ENCODE data around the gene MRPL12. TPM values are rescaled to one million over a fixed set of nuclear protein-coding genes. Genes with fewer than 3 reads are reported as not detected.
A peak's percentile ranks its signal among the peaks of the same experiment; 100 is the strongest.

MRPL12 gene
- total and polyA plus RNA-seq, 9 of the 15 experiments (the other 6 are each of a cell fraction or from before 2014, with no cell fraction given), result 0.94 to 338 (median 100) TPM

DNA sequence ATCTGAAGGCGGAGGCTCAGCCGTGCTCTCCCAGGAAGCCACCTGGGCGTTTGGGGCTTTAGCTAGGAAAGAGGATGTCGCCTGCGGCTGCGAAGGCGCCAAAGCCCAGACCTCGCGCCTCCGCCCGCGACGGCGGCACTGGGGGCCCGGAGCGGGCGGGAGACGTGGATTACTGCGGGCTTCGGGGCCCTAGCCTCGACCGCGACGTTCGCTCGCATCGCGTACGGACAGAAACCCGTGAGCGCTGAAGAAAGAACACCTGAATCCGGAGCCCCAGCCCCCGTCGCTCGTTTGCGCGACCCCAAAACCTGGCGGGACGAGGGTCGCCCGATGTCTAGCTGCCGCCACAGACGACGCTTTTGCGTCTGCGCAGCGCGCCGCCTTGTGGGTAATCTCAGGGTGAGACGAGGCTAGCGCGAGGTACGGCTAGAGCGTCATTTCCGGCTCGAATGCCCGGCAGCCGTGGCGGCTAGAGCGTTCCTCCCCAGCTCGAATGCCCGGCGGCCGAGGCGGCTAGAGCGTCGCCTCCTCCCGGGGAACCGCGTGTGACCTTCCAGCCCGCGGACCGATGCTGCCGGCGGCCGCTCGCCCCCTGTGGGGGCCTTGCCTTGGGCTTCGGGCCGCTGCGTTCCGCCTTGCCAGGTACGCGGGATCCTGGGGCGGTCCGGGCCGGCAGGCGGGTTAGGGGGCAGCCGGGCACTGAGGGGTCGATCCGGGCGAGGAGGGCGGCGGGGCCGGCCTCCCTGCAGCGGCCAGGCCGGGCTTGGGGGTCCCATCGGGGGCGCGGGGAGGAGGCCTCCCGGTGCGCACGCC lies at the start of gene MRPL12 (continued):
- peak; percentile 75 for TF ChIP-seq HNRNPLL (IDR thresholded peaks at IDR 0.05; ENCODE audit: low read depth, low read length, poor library complexity, severe bottlenecking)
- TF ChIP-seq DPF2 (IDR thresholded peaks at IDR 0.05), result no peak
- TF ChIP-seq ZNF384 (IDR thresholded peaks at IDR 0.05; ENCODE audit: low read depth, low read length), result no peak
- TF ChIP-seq PCBP2 (IDR thresholded peaks at IDR 0.05; ENCODE audit: low read depth, low read length, poor library complexity, severe bottlenecking), result no peak
- no peak for TF ChIP-seq FOXM1 (IDR thresholded peaks at IDR 0.05; ENCODE audit: low read depth)
- TF ChIP-seq FOXM1 (CRISPR knock-in tag; IDR thresholded peaks at IDR 0.05; ENCODE audit: low read depth), result no peak; the same call in 1 of the 2 replicates
- no peak for TF ChIP-seq HIVEP1 (CRISPR knock-in tag; IDR thresholded peaks at IDR 0.05)
- no peak for TF ChIP-seq CHCHD3 (CRISPR knock-in tag; IDR thresholded peaks at IDR 0.05)
- no peak for TF ChIP-seq POLR3A (IDR thresholded peaks at IDR 0.05; ENCODE audit: borderline replicate concordance, extremely low read depth, insufficient read depth, insufficient read length)
- TF ChIP-seq ESRRA (IDR thresholded peaks at IDR 0.05; ENCODE audit: borderline replicate concordance, low read depth), result peak; percentile 97
- peak; percentile 44 for TF ChIP-seq MEIS2 (IDR thresholded peaks at IDR 0.05; ENCODE audit: partially characterized antibody)
- no peak for TF ChIP-seq ZNF316 (IDR thresholded peaks at IDR 0.05)
- TF ChIP-seq, protein P1, sequence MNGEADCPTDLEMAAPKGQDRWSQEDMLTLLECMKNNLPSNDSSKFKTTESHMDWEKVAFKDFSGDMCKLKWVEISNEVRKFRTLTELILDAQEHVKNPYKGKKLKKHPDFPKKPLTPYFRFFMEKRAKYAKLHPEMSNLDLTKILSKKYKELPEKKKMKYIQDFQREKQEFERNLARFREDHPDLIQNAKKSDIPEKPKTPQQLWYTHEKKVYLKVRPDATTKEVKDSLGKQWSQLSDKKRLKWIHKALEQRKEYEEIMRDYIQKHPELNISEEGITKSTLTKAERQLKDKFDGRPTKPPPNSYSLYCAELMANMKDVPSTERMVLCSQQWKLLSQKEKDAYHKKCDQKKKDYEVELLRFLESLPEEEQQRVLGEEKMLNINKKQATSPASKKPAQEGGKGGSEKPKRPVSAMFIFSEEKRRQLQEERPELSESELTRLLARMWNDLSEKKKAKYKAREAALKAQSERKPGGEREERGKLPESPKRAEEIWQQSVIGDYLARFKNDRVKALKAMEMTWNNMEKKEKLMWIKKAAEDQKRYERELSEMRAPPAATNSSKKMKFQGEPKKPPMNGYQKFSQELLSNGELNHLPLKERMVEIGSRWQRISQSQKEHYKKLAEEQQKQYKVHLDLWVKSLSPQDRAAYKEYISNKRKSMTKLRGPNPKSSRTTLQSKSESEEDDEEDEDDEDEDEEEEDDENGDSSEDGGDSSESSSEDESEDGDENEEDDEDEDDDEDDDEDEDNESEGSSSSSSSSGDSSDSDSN (IDR thresholded peaks at IDR 0.05; ENCODE audit: borderline replicate concordance in 1 of 2, low read depth in 2 of 2, low read length in 2 of 2), result peak; percentile 51 to 74; a peak in 1 of 4 replicates
- peak; percentile 79 for TF ChIP-seq TAF9B (IDR thresholded peaks at IDR 0.05; ENCODE audit: partially characterized antibody)
- TF ChIP-seq FOXJ3 (CRISPR knock-in tag; IDR thresholded peaks at IDR 0.05), result no peak
- no peak for TF ChIP-seq OTX1 (CRISPR knock-in tag; IDR thresholded peaks at IDR 0.05)
- no peak for TF ChIP-seq ZNF586 (CRISPR knock-in tag; conservative IDR thresholded peaks at IDR 0.05)
- no peak for TF ChIP-seq RFX7 (CRISPR knock-in tag; IDR thresholded peaks at IDR 0.05)
- TF ChIP-seq PREB (CRISPR knock-in tag; IDR thresholded peaks at IDR 0.05), result no peak
- no peak for TF ChIP-seq PURB (CRISPR knock-in tag; IDR thresholded peaks at IDR 0.05; ENCODE audit: low read depth)
- TF ChIP-seq CREM (IDR thresholded peaks at IDR 0.05; ENCODE audit: low read depth), result peak; percentile 97
- TF ChIP-seq CBX1 (IDR thresholded peaks at IDR 0.05; ENCODE audit: low read depth), result no peak
- no peak for TF ChIP-seq MCM5 (IDR thresholded peaks at IDR 0.05; ENCODE audit: low read depth)
- TF ChIP-seq PRPF4 (IDR thresholded peaks at IDR 0.05; ENCODE audit: insufficient read depth, low read depth, low read length, poor library complexity, severe bottlenecking), result peak; percentile 76
- no peak for TF ChIP-seq KDM1A (IDR thresholded peaks at IDR 0.05)
- TF ChIP-seq TGIF2 (CRISPR knock-in tag; IDR thresholded peaks at IDR 0.05), result peak; percentile 64; the same call in 1 of the 2 replicates
- no peak for TF ChIP-seq POU5F1 (IDR thresholded peaks at IDR 0.05; ENCODE audit: borderline replicate concordance, low read depth, low read length, partially characterized antibody)
- no peak for TF ChIP-seq DDX20 (tag; IDR thresholded peaks at IDR 0.05; ENCODE audit: low read depth)
